GM18502 (cell line): ENCODE measurements around the gene CLDN2.

Experiments used
- ATAC-seq: cut with Tn5 transposase; IDR thresholded peaks from one replicate; pipeline ENCODE4 v1.9.1; 2021; ENCODE audit warnings: mild to moderate bottlenecking; ENCODE audit not compliant: unreplicated experiment, poor library complexity

The CLDN2 gene

GRCh38 chrX:106917830-106918500 is 2.2 kb upstream of the CLDN2 start:
- ATAC-seq = no peak

GRCh38 chrX:106921637-106922036 is 1.4 kb downstream of the CLDN2 start:
- ATAC-seq = no peak

- no peak for ATAC-seq
These were observed 6.8 kb downstream of the CLDN2 start for GRCh38 chrX:106927023-106927422.

DNA sequence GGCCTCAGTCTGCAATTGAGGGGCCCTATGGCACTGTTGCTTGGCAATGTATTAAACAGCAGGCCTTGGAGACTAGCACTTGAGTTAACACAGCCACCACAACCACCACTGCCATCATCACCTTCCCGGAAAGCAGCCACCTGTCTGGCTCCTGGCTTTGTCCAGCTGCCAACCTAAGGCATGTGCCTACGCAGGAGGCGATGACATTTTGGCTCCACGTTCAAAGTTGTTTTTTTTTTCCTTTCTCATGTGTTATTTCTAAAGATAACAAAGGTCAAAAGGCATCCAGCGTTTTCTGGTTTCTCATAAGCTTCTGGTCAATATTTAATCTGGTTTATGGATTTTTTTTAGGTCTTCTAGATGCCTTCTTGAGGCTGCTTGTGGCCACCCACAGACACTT is 7.5 kb downstream of the CLDN2 start:
- no peak for ATAC-seq

- no peak for ATAC-seq
These were observed 8.0 kb downstream of the CLDN2 start for GRCh38 chrX:106928227-106928626.

DNA sequence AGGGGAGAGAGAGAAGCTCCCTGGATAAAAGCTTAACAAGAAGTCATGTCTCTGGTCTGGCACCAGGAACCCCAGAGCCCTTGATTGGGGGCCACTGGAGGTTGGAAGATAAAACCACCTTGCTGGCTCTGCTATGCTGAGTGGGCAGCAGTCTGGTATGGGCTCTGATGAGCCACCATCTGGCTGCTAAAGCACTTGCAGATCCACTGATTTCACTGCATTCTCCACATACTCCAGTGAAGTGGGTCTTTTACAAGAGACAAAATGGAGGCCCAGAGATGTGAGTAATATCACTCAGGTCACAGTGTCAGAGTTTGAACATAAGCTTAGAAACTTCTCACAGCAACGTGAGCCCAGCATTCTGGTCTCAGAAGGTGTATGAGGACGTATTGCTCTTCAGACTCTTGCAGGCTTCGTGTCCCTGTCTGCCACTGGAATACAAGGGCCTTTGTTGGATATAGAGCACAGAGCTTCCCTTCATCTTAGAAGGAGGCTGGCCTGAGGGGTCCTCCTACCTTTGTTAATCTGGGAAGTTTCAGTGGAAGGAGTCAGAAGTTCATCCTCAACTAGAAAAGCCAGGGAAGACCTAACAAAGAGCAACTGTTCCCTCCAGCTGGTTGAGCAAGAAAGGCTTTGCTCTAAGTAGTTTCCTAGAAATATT is 11.8 kb downstream of the CLDN2 start:
- ATAC-seq = no peak

GRCh38 chrX:106932492-106932923 is 12.3 kb downstream of the CLDN2 start:
- no peak for ATAC-seq

DNA sequence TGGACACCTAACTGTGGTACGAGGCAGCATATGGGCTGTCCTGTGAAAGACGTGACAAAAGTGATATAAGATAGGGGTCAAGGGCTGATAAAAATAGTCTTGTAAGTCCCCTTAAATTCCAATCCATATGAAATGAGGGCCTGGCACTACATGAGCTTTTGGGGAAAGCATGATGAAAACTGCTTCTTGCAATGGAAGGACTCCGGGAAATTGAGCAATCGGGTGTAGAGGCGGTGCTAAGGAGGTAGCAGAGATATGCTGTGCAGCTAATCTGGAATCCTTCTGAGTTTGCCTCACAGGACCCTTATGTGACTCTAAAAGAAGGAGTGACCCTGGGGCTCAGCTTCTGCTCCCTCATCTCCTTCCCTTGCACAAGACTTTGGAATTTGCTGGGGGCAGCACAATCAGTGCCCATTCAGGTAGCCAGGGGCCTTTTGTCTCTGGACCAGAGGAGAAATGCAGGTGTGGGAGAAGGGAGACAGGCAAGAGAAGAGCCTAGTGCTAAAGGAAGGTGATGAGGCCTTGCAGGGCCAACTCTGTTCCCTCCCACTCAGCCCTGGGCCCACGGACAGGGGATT is 12.8 kb downstream of the CLDN2 start:
- ATAC-seq = no peak

- no peak for ATAC-seq
These were observed 13.3 kb downstream of the CLDN2 start for GRCh38 chrX:106933538-106933961.

- ATAC-seq = no peak
These were observed 15.0 kb downstream of the CLDN2 start for GRCh38 chrX:106935175-106935574.

GRCh38 chrX:106936246-106936645 is 16.0 kb downstream of the CLDN2 start:
- no peak for ATAC-seq

GRCh38 chrX:106939566-106939965 is 19.4 kb downstream of the CLDN2 start:
- no peak for ATAC-seq

DNA sequence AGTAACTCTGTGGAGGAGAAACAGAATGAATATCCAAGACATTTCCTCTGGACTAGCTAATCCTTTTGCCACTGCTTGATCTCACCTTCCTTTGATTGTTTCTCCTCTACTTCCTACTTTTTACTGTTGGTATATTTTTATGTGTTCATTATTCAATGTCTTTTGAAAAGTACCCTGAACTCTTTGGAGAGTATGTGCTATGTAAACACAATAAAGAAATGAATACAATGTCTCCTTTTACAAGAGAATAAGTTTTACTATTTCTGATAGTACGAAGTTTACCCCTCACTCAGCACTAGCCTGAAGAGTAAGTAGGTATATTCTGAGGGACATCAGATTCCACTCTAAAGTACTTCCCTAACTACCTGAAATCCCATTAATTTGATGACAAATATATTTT is 19.9 kb downstream of the CLDN2 start:
- ATAC-seq = no peak

- ATAC-seq = no peak
These were observed 26.3 kb downstream of the CLDN2 start for GRCh38 chrX:106946464-106946863.

- ATAC-seq = no peak
These were observed 28.4 kb downstream of the CLDN2 start for GRCh38 chrX:106948641-106949040.

DNA sequence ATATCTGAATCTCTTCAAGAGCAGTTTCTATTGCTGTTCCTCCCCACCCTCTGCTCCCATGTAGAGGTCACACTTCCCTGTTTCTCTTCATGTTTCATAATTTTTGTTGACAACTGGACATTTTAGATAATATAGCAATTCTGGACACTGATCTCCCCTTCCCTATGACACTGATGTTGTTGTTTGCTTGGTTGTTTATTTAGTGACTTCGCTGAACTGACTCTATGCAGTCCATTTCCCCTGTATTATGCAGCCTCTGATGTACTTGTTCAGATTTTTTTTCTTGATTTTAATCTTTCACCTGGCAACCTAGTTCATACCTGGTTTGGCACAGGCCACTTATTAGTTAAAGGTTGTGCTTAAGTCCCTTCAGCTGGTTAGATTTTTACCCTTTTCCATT is 29.2 kb downstream of the CLDN2 start:
- ATAC-seq = no peak

GRCh38 chrX:106950381-106950780 is 30.2 kb downstream of the CLDN2 start:
- no peak for ATAC-seq

DNA sequence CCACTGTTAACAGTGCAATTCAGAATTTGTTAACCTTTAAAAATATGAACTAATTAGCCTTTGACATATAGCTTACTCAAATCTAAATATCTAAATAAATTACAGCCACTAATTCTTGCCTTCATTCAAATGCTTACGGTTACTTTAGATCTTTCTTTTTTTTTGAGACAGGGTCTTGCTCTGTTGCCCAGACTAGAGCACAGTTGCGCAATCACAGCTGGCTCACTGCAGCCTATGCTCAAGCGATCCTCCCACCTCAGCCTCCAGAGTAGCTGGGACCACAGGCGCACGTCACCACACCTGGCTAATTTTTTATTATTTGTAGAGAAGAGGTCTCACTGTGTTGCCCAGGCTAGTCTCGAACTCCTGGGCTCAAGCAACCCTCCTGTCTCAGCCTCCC is 31.0 kb downstream of the CLDN2 start:
- ATAC-seq = no peak

- no peak for ATAC-seq
These were observed 31.9 kb downstream of the CLDN2 start for GRCh38 chrX:106952089-106952488.

DNA sequence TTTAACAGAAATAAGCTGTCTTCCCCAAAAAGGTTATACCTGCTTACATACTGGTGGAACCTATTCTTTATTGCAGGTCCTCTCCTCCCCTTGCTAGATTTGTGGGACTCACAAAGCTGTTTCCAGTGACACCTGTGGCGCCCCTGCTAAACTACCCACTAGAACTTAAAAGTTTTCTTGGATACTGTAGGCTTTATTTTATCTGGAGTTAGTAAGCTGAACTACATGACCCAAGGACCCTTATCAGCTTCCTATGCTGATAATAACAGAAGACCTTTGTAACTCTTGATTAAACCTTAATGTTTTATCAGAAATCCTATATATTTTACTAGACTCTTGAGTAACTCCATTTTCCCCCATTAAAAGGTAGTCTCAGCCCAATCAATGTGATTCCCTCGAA is 32.3 kb downstream of the CLDN2 start:
- no peak for ATAC-seq

- ATAC-seq = no peak
These were observed 32.8 kb downstream of the CLDN2 start for GRCh38 chrX:106952988-106953387.

- no peak for ATAC-seq
These were observed 33.8 kb downstream of the CLDN2 start for GRCh38 chrX:106954041-106954440.
